HUES6 (cell line): ENCODE results near the gene FAM50A.

Source experiments
- H3K27ac ChIP-seq: 2 replicates; pipeline ENCODE4 v1.7.0; 2013; ENCODE audit warnings: low read depth, mild to moderate bottlenecking, low read length, inconsistent platforms
- H3K27me3 ChIP-seq: 2 replicates; pipeline ENCODE4 v1.6.1; 2013; ENCODE audit warnings: low read length; ENCODE audit not compliant: control insufficient read depth, insufficient read depth
- H3K36me3 ChIP-seq: 2 replicates; pipeline ENCODE4 v1.6.1; 2013; ENCODE audit warnings: low read length; ENCODE audit not compliant: control insufficient read depth, insufficient read depth
- H3K4me1 ChIP-seq: 2 replicates; pipeline ENCODE4 v1.6.1; 2013; ENCODE audit warnings: low read length; ENCODE audit not compliant: control insufficient read depth, insufficient read depth
- H3K4me3 ChIP-seq: 2 replicates; pipeline ENCODE4 v1.5.1; 2013; ENCODE audit warnings: low read depth, low read length
- H3K9ac ChIP-seq: one replicate; pipeline ENCODE4 v1.6.1; 2013; ENCODE audit warnings: mild to moderate bottlenecking, low read length
- H3K9me3 ChIP-seq: 2 replicates; pipeline ENCODE4 v1.6.1; 2013; ENCODE audit warnings: low read depth, low read length; ENCODE audit not compliant: control insufficient read depth, insufficient read depth

Gene FAM50A

DNA sequence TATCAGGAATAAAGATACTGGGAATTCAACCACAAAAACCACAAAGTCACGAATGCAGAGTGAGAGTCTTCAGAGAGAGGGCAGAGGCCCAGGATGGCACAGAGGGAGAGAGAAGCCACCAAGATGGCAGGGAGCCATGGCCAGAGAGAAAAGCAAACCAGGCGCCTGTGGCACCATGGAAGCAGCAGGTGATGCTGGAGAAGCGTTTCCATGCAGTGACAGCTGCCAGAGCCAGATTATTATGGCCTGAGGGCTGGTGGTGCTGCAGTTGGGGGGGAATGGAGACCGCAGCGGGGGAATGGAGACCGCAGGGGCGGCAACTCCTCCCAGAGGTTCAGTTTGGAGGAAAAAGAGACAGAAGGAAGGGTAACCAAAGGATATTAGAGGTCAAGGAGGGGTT is 26.8 kb upstream of the FAM50A start:
- Histone ChIP-seq H3K9ac (no peak overlapping the region), H3K9me3 (peaks cover 16% of the 10 kb centered on the region; the same call in 1 of the 2 replicates), H3K27ac (no peak overlapping the region), H3K4me1 (no peaks in the 10 kb centered on the region), H3K4me3 (no peak overlapping the region), H3K36me3 (peaks cover 28% of the 10 kb centered on the region; the same call in 1 of the 2 replicates), H3K27me3 (no peaks in the 10 kb centered on the region)

DNA sequence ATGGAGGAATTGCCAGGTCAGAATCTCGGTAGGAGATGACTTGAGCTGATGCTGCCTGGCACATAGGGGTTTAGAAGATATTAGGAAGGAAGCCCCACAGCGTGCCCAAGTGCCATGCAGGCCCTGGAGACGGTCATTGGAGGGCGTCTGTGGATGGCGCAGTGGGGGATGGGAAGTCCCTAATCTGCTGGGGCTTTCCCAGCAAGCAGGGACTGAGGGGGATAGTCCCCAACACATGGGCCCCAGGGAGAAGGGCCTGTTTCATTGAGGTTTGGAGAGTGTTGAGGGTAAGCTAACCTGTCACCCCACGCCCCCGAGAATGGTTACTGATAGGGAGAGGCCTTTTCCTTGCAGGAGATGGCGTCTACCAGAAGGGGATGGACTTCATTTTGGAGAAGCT is 24.8 kb upstream of the FAM50A start:
- no peaks in the 10 kb centered on the region for H3K27me3 ChIP-seq
- H3K36me3 ChIP-seq, result peaks cover 16% of the 10 kb centered on the region; the same call in 1 of the 2 replicates
- peaks cover 8% of the 10 kb centered on the region; the same call in 1 of the 2 replicates for H3K9me3 ChIP-seq
- no peaks in the 10 kb centered on the region for H3K4me1 ChIP-seq
- no peak overlapping the region for H3K27ac ChIP-seq
- H3K4me3 ChIP-seq, result no peak overlapping the region
- H3K9ac ChIP-seq, result no peak overlapping the region

DNA sequence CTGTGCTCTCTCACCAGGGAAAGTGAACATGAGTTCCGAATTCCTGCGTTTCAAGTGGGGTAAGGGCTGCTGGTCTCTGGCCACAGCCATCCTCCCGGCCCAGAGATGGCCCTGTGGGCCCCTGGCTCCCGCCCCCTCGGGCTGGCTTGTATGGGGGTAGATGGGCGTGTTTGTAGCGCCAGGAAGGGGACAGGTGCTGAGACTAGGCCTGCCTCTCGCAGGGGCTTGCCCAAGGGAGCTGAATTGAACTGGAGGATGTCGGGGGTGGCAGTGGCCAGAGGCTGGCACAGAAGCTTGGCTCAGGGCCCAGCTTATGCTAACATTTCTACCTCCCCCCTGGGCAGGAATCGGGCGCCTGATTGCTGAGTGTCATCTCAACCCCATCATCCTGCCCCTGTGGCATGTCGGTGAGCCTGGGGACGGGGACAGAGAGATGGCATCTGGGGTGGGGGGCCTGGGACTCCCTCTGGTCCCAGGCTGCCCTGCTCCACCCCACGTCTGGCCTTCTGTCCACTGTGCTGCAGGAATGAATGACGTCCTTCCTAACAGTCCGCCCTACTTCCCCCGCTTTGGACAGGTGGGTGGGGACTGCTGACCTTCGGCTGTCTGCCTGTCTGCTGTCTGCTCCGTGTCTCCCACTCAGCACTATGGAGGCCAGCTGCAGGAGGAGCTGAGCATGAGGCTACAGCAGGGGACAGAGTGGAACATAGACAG is 24.1 kb upstream of the FAM50A start:
- no peaks in the 10 kb centered on the region for H3K27me3 ChIP-seq
- H3K9ac ChIP-seq, result no peak overlapping the region
- H3K9me3 ChIP-seq, result peaks cover 8% of the 10 kb centered on the region; the same call in 1 of the 2 replicates

DNA sequence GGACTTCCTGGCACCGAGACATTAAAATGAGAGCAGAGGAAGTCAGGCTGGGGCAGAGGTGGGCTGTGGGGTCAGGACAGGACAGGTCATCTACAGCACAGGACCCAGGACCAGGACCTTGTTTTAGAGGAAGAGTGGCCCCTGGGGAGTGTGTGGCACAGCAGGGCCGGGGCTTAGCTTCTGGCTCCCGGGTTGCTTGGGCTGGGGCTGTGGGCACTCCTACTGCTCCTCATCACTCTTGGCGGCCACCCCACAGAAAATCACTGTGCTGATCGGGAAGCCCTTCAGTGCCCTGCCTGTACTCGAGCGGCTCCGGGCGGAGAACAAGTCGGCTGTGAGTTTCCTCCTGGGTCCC is 23.6 kb upstream of the FAM50A start:
- H3K9ac ChIP-seq, result no peak overlapping the region
- no peaks in the 10 kb centered on the region for H3K4me1 ChIP-seq
- H3K36me3 ChIP-seq, result peaks cover 13% of the 10 kb centered on the region; the same call in 1 of the 2 replicates
- no peak overlapping the region for H3K4me3 ChIP-seq
- H3K27me3 ChIP-seq, result no peaks in the 10 kb centered on the region
- no peak overlapping the region for H3K27ac ChIP-seq
- peaks cover 8% of the 10 kb centered on the region; the same call in 1 of the 2 replicates for H3K9me3 ChIP-seq

More for the DNA sequence above, 24.1 kb upstream of the FAM50A start:
- H3K27ac ChIP-seq, result no peak overlapping the region
- H3K4me1 ChIP-seq, result no peaks in the 10 kb centered on the region
- H3K4me3 ChIP-seq, result no peak overlapping the region
- H3K36me3 ChIP-seq, result peaks cover 16% of the 10 kb centered on the region; the same call in 1 of the 2 replicates

DNA sequence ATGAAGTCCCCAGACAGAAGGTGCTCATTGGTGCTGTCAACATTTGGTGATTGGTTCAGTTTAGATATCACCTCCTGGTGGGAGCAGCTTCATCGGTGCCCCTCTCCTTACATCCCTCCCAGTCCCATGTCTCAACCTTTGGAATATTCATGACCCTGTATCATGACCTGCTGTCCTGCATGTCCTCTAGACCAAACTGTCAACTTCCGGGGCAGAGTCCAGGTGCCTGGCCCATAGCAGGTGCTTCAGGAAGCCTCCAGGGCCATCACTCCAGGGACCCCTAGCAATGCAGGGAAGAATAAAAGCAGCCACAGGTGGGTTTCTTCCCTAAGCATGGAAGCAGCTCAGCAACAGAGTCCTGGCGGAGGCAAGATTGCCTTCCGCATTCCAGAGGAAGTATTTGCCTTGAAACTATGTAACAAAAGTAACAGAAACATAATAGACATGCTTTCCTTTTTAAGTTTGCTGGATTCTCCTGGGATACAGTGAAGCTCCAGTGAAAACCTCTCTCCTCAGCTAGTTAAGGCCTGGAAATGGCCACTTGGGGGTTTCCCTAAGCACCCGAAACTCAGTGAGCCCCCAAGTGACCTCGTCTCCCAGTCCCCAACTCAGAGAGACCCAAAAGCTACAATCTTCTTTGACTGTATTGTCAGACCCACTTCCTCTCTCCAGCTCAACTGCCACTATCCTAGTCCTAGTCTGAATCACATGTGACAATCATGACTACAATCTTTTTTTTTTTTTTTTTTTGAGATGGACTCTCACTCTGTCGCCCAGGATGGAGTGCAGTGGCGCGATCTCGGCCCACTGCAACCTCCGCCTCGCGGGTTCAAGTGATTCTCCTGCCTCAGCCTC is 16.8 kb upstream of the FAM50A start:
- no peak overlapping the region for H3K9ac ChIP-seq
- no peak overlapping the region for H3K4me3 ChIP-seq
- no peaks in the 10 kb centered on the region for H3K27me3 ChIP-seq
- H3K27ac ChIP-seq, result no peak overlapping the region
- peaks cover 16% of the 10 kb centered on the region; the same call in 1 of the 2 replicates for H3K9me3 ChIP-seq
- peaks cover 10% of the 10 kb centered on the region; the same call in 1 of the 2 replicates for H3K4me1 ChIP-seq
- H3K36me3 ChIP-seq, result peaks cover 7% of the 10 kb centered on the region; the same call in 1 of the 2 replicates

DNA sequence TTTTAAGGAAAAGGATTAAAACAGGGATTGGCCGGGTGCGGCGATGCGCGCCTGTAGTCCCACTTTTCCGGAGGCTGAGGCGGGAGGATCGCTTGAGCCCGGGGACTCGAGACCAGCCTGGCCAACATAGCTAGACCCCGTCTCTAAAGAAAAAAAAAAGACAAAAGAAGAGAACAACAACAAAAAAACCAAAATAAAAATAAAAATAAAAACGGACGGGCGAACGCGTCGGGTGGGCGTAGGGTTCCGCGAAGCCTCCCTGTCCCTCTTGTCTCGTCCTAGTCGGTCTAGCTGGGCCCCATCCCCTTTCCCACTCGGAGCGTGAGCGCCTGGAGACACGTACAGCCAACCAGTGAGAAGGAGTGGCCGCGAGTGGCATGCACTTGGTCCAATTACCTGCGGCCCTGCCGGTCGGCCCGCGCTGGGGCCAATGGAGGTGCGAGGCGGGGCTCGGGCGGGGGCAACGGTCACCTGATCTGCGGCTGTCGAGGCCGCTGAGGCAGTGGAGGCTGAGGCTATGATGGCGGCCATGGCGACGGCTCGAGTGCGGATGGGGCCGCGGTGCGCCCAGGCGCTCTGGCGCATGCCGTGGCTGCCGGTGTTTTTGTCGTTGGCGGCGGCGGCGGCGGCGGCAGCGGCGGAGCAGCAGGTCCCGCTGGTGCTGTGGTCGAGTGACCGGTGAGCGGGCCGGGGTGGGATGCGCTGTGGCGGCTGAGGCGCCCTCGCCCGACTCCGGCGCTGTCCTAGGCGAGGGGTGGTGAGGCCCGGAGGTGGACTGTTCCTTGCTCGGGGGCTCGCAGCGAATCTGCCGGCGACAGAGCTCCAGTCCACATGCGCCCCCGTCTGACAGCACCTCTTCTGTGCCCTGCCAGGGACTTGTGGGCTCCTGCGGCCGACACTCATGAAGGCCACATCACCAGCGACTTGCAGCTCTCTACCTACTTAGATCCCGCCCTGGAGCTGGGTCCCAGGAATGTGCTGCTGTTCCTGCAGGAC is 15.5 kb upstream of the FAM50A start, which contains the start of gene ATP6AP1:
TSS of gene ATP6AP1 (plus strand) at position 502 of the 996 bp plus-strand sequence. CDS start at position 518, 16 bp downstream.
- H3K36me3 ChIP-seq, result peaks cover 19% of the 10 kb centered on the region
- peak within 1 kb of the TSS; percentile 72 for H3K9ac ChIP-seq
- no peak within 1 kb of the TSS; the same call in 1 of the 2 replicates for H3K27ac ChIP-seq
- no peaks in the 10 kb centered on the region for H3K27me3 ChIP-seq
- H3K4me1 ChIP-seq, result peaks cover 11% of the 10 kb centered on the region; the same call in 1 of the 2 replicates
- peaks cover 20% of the 10 kb centered on the region; the same call in 1 of the 2 replicates for H3K9me3 ChIP-seq
- H3K4me3 ChIP-seq, result peak within 1 kb of the TSS; percentile 80

DNA sequence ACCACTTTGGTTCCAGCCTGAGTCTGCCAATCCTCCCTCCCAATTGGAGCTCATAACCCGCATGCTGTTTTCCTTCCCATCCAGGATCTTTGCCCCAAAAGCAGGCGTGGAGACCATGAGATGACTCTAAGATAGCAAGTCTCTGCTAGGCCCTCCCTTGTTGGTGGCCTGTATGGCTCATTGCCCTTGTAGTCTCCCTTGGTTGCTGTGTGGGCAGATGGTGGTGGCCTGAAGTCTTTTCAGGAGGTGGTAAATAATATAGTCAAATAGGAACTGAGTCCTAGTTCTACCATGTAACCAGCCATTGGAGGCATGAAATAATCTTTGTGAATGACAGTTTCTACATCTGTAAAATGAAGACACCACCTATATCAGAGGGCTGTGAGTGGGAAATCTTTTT is 14.2 kb upstream of the FAM50A start:
- no peaks in the 10 kb centered on the region for H3K27me3 ChIP-seq
- H3K9ac ChIP-seq, result no peak overlapping the region
- peaks cover 29% of the 10 kb centered on the region for H3K36me3 ChIP-seq
- H3K9me3 ChIP-seq, result peaks cover 27% of the 10 kb centered on the region; the same call in 1 of the 2 replicates
- peaks cover 15% of the 10 kb centered on the region; the same call in 1 of the 2 replicates for H3K4me1 ChIP-seq
- peak overlapping the region; percentile 80; the same call in 1 of the 2 replicates for H3K4me3 ChIP-seq
- H3K27ac ChIP-seq, result no peak overlapping the region

DNA sequence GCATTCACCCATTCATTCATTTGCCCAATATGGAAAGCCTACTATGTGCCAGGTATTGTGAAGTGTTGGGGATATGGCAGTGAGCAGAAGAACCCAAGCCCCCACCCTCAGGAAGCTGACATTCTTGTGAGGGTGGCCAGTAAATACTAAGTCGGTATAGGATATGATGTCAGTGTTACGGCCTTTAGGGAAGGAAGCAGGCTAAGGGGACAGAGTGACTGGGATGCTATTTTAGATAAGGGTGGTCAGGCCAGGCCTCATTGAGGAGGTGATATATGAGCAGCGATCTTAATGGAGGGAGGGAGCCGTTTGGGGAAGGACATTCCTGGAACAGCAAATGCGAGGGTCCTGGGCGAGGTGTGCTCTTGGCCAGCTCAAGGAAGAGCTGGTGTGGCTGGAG is 13.5 kb upstream of the FAM50A start:
- Histone ChIP-seq H3K27ac (no peak overlapping the region), H3K4me1 (peaks cover 15% of the 10 kb centered on the region; the same call in 1 of the 2 replicates), H3K4me3 (no peak overlapping the region), H3K36me3 (peaks cover 31% of the 10 kb centered on the region), H3K27me3 (no peaks in the 10 kb centered on the region), H3K9ac (no peak overlapping the region), H3K9me3 (peaks cover 30% of the 10 kb centered on the region; the same call in 1 of the 2 replicates)

DNA sequence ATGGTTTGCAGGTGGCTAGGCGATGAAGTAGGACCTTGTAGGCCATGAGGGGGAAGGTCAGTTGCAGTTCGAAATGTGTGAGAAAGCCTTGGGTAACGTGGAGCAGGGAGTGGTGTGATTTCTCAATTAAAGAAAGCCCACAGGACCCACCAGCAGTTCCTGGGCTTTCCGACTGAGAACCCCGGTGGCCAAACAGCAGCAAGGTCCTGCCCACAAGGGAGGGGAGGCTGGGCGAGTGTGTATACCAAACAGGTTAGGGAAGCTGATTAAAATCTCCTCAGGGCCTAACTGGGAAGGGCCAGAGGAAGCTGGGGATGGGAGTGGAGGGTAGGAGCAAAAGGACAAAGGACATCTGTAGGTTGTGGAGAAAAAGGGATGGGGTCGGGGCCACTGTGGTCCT is 13.0 kb upstream of the FAM50A start:
- H3K27ac ChIP-seq, result no peak overlapping the region
- no peak overlapping the region for H3K4me3 ChIP-seq
- peaks cover 31% of the 10 kb centered on the region for H3K36me3 ChIP-seq
- H3K4me1 ChIP-seq, result peaks cover 15% of the 10 kb centered on the region; the same call in 1 of the 2 replicates
- no peak overlapping the region for H3K9ac ChIP-seq
- no peaks in the 10 kb centered on the region for H3K27me3 ChIP-seq
- H3K9me3 ChIP-seq, result peaks cover 30% of the 10 kb centered on the region; the same call in 1 of the 2 replicates

DNA sequence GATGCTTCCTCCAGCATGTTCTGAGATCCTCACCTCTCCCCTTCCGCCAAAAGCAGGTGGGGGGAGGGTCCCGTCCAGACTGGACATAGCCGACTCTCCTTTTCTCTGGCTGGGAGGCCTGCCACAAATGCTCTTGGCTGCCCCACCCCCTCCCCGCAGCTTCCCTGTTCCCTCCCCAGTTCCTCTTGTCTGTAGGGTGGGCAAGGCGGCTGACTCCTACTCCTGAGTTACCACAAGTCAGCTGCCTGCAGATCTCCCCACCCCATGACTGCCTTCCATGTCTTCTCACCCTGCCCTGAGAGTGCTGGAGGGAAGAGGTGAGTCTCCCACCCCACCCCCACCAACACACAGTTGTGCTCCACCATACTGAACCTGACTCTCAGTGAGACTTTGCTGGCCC is 12.6 kb upstream of the FAM50A start:
- peaks cover 30% of the 10 kb centered on the region; the same call in 1 of the 2 replicates for H3K9me3 ChIP-seq
- peaks cover 19% of the 10 kb centered on the region; the same call in 1 of the 2 replicates for H3K4me1 ChIP-seq
- no peak overlapping the region for H3K4me3 ChIP-seq
- H3K9ac ChIP-seq, result no peak overlapping the region
- H3K27ac ChIP-seq, result no peak overlapping the region
- no peaks in the 10 kb centered on the region for H3K27me3 ChIP-seq
- peaks cover 31% of the 10 kb centered on the region for H3K36me3 ChIP-seq
